ENCODE data around the gene TNFAIP6. TPM values are rescaled to one million over a fixed set of nuclear protein-coding genes. Genes with fewer than 3 reads are reported as not detected.

The TNFAIP6 gene
- total RNA-seq, 1 experiment from 2014 or later: not detected

- Histone ChIP-seq H3K9me3 (ENCODE audit: control insufficient read depth in 1 of 2, insufficient read depth in 1 of 2, low read depth in 1 of 2, low read length in 2 of 2) (no peaks in the 10 kb centered on the region), H3K4me1 (ENCODE audit: control insufficient read depth in 1 of 2, insufficient read depth in 2 of 2, low read length in 2 of 2) (no peaks in the 10 kb centered on the region), H3K27ac (ENCODE audit: low read depth, low read length) (no peak overlapping the region), H3K27me3 (ENCODE audit: insufficient read depth, low read length) (no peaks in the 10 kb centered on the region), H3K9me2 (ENCODE audit: insufficient read depth) (no peaks in the 10 kb centered on the region), H4K20me1 (ENCODE audit: insufficient read depth) (no peaks in the 10 kb centered on the region), H3K4me3 (replicated peaks in 1 of 2; ENCODE audit: low read depth in 1 of 2, low read length in 2 of 2) (no peak overlapping the region), H3K36me3 (ENCODE audit: control insufficient read depth in 1 of 2, insufficient read depth in 2 of 2, low read length in 2 of 2) (no peaks in the 10 kb centered on the region), H3K79me2 (ENCODE audit: insufficient read depth, low read length) (no peaks in the 10 kb centered on the region), H3K9ac (ENCODE audit: low read length) (no peak overlapping the region), H2AFZ (ENCODE audit: low read depth, low read length, poor library complexity, severe bottlenecking) (no peak overlapping the region), H3K4me2 (ENCODE audit: low read length) (no peak overlapping the region)
- intact Hi-C loops (cut with micrococcal nuclease): no loop called here
- no peak for TF ChIP-seq TCF7L2 (IDR thresholded peaks at IDR 0.05; ENCODE audit: borderline replicate concordance, extremely low read depth, insufficient read depth, insufficient read length)
- no peak for TF ChIP-seq ZBTB33 (IDR thresholded peaks at IDR 0.05; ENCODE audit: extremely low read depth, insufficient replicate concordance, low read length)
- no peak for TF ChIP-seq MAX (IDR thresholded peaks at IDR 0.05)
- no peak for TF ChIP-seq POLR2AphosphoS5 (IDR thresholded peaks at IDR 0.05; ENCODE audit: low read depth, low read length)
- TF ChIP-seq EZH2phosphoT487 (IDR thresholded peaks at IDR 0.05; ENCODE audit: borderline replicate concordance): no peak
- no peak for TF ChIP-seq POLR2A (IDR thresholded peaks at IDR 0.05; ENCODE audit: borderline replicate concordance, extremely low read depth, insufficient read depth, insufficient read length)
- no peak for TF ChIP-seq ATF3 (IDR thresholded peaks at IDR 0.05)
- no peak for TF ChIP-seq RAD21 (IDR thresholded peaks at IDR 0.05; ENCODE audit: low read depth)
- TF ChIP-seq YY1 (IDR thresholded peaks at IDR 0.05; ENCODE audit: extremely low read depth, insufficient replicate concordance, low read depth, low read length): no peak
- ATAC-seq (no peak), DNase-seq (ENCODE audit: low read depth, low spot score) (no peak)
- ChIA-PET RAD21 (ENCODE audit: low non-redundant PET in 1 of 2, low total read pairs in 2 of 2, uncharacterized antibody in 2 of 2, unreplicated experiment in 2 of 2) (no interaction called here), CTCF (no interaction called here), POLR2A (no interaction called here)
- no TSS peak for BruUV-seq (replicated peaks)
These were observed 38.4 kb downstream of the TNFAIP6 start for GRCh38 chr2:151395509-151396374.
